Measurements from ENCODE around the gene MAT2A. TPM values are rescaled to one million over a fixed set of nuclear protein-coding genes. Genes with fewer than 3 reads are reported as not detected.

Gene MAT2A
- total and polyA plus RNA-seq, 2 experiments from 2014 or later: 202 to 379 TPM

GRCh38 chr2:85584857-85585780 lies 46.2 kb downstream of the MAT2A start:
- Histone ChIP-seq H3K9me3 (ENCODE audit: low read depth) (no peaks in the 10 kb centered on the region), H3K27me3 (no peaks in the 10 kb centered on the region), H3K36me3 (replicated peaks; ENCODE audit: insufficient read depth, low read depth) (no peaks in the 10 kb centered on the region), H3K79me2 (peaks cover 3% of the 10 kb centered on the region), H3K9me2 (replicated peaks; ENCODE audit: insufficient read depth) (no peaks in the 10 kb centered on the region), H2AFZ (no peak overlapping the region), H3K4me1 (ENCODE audit: insufficient read depth) (peaks cover 25% of the 10 kb centered on the region), H3K27ac (peak overlapping the region; percentile 83), H4K20me1 (ENCODE audit: insufficient read depth, poor library complexity, severe bottlenecking) (no peaks in the 10 kb centered on the region), H3K4me2 (peak overlapping the region; percentile 83), H3K4me3 (peak overlapping the region; percentile 3)
- TF ChIP-seq, protein P1, sequence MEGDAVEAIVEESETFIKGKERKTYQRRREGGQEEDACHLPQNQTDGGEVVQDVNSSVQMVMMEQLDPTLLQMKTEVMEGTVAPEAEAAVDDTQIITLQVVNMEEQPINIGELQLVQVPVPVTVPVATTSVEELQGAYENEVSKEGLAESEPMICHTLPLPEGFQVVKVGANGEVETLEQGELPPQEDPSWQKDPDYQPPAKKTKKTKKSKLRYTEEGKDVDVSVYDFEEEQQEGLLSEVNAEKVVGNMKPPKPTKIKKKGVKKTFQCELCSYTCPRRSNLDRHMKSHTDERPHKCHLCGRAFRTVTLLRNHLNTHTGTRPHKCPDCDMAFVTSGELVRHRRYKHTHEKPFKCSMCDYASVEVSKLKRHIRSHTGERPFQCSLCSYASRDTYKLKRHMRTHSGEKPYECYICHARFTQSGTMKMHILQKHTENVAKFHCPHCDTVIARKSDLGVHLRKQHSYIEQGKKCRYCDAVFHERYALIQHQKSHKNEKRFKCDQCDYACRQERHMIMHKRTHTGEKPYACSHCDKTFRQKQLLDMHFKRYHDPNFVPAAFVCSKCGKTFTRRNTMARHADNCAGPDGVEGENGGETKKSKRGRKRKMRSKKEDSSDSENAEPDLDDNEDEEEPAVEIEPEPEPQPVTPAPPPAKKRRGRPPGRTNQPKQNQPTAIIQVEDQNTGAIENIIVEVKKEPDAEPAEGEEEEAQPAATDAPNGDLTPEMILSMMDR (IDR thresholded peaks at IDR 0.05; ENCODE audit: poor library complexity): no peak
- TF ChIP-seq EZH2phosphoT487 (IDR thresholded peaks at IDR 0.05; ENCODE audit: low read depth, severe bottlenecking, unreplicated experiment): peak; percentile 50
- 68% methylated on average over 9 of the region's 9 CpGs for WGBS (ENCODE audit: low lambda C conversion rate, missing lambda C conversion rate)
- DNase-seq (ENCODE audit: low spot score): peak; percentile 83

DNA sequence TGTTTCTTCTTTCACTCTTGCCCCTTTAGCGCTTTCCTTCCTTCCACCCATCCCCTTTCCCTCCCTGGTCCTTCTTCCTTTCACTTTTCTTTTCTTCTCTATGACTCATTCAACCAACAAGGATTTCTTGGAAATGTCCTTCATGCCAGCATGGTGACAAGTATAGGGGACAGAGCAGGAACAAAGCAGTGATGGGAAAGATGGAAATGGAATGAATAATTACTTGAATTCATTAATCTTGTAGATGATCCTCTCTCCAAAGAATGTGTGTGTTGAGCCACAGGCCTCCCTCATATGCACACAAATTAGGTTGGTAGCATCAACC lies 46.8 kb downstream of the MAT2A start:
- no peak overlapping the region for H2AFZ ChIP-seq
- H3K4me1 ChIP-seq (ENCODE audit: insufficient read depth): peaks cover 25% of the 10 kb centered on the region
- WGBS (ENCODE audit: low lambda C conversion rate, missing lambda C conversion rate): 100% methylated on average over 1 of the region's 1 CpG
- H4K20me1 ChIP-seq (ENCODE audit: insufficient read depth, poor library complexity, severe bottlenecking): no peaks in the 10 kb centered on the region
- no peak overlapping the region for H3K4me3 ChIP-seq
- H3K36me3 ChIP-seq (replicated peaks; ENCODE audit: insufficient read depth, low read depth): no peaks in the 10 kb centered on the region
- peak overlapping the region; percentile 57 for H3K27ac ChIP-seq
- H3K27me3 ChIP-seq: no peaks in the 10 kb centered on the region
- H3K9me2 ChIP-seq (replicated peaks; ENCODE audit: insufficient read depth): no peaks in the 10 kb centered on the region
- no peaks in the 10 kb centered on the region for H3K9me3 ChIP-seq (ENCODE audit: low read depth)
- H3K4me2 ChIP-seq: no peak overlapping the region
- no peak for DNase-seq (ENCODE audit: low spot score)
- TF ChIP-seq EZH2 (IDR thresholded peaks at IDR 0.05; ENCODE audit: borderline replicate concordance) (no peak), EZH2phosphoT487 (IDR thresholded peaks at IDR 0.05; ENCODE audit: low read depth, severe bottlenecking, unreplicated experiment) (no peak)
- TF ChIP-seq, protein P1 (IDR thresholded peaks at IDR 0.05; ENCODE audit: poor library complexity): no peak
- H3K79me2 ChIP-seq: no peaks in the 10 kb centered on the region

- H3K36me3 ChIP-seq (replicated peaks; ENCODE audit: insufficient read depth, low read depth): no peaks in the 10 kb centered on the region
- no peaks in the 10 kb centered on the region for H3K9me2 ChIP-seq (replicated peaks; ENCODE audit: insufficient read depth)
- peaks cover 25% of the 10 kb centered on the region for H3K4me1 ChIP-seq (ENCODE audit: insufficient read depth)
- no peak overlapping the region for H2AFZ ChIP-seq
- H3K4me2 ChIP-seq: no peak overlapping the region
- TF ChIP-seq EZH2 (IDR thresholded peaks at IDR 0.05; ENCODE audit: borderline replicate concordance): no peak
- no peak for TF ChIP-seq EZH2phosphoT487 (IDR thresholded peaks at IDR 0.05; ENCODE audit: low read depth, severe bottlenecking, unreplicated experiment)
- TF ChIP-seq, protein P1 (IDR thresholded peaks at IDR 0.05; ENCODE audit: poor library complexity): no peak
- H3K27me3 ChIP-seq: no peaks in the 10 kb centered on the region
- 64% methylated on average over 4 of the region's 4 CpGs for WGBS (ENCODE audit: low lambda C conversion rate, missing lambda C conversion rate)
- DNase-seq (ENCODE audit: low spot score): no peak
- no peaks in the 10 kb centered on the region for H4K20me1 ChIP-seq (ENCODE audit: insufficient read depth, poor library complexity, severe bottlenecking)
- H3K79me2 ChIP-seq: no peaks in the 10 kb centered on the region
- no peaks in the 10 kb centered on the region for H3K9me3 ChIP-seq (ENCODE audit: low read depth)
- H3K4me3 ChIP-seq: no peak overlapping the region
- H3K27ac ChIP-seq: no peak overlapping the region
Observed at GRCh38 chr2:85588236-85588635, 49.3 kb downstream of the MAT2A start.
